Activated CD8-positive, alpha-beta T cell treated with anti-CD3 and anti-CD28 coated beads for 36 hours (primary cell): ENCODE data around the gene ATP5ME. TPM values are rescaled to one million over a fixed set of nuclear protein-coding genes. Genes with fewer than 3 reads are reported as not detected.
"Not testable (repeated sequence)": the region's sequence is repeated elsewhere in the genome, so short reads cannot be mapped to it uniquely, and the experiment has no call there.

Experiments
- ATAC-seq: fragments of 200-7000 bp; cut with Tn5 transposase; one replicate; pipeline ENCODE4 v1.10.0; 2021; ENCODE audit warnings: mild to moderate bottlenecking, moderate library complexity
- CTCF ChIA-PET: fragments of 350-600 bp; sonication (Branson Sonifier 250); formaldehyde crosslinking; loops from one replicate; lab custom pipeline; 2021; ENCODE audit warnings: antibody characterized with exemption; lab: Charles Lee
- POLR2A ChIA-PET: fragments of 350-600 bp; sonication (Branson Sonifier 250); formaldehyde crosslinking; loops from one replicate; lab custom pipeline; 2021; ENCODE audit warnings: antibody characterized with exemption; lab: Charles Lee
- DNase-seq: peaks from one replicate; pipeline ENCODE4 v3.0.0-alpha.2; 2020
- H3K27ac Mint-ChIP-seq: one replicate; pipeline ENCODE4 v1.8.0; 2021; ENCODE audit warnings: mild to moderate bottlenecking, mixed read lengths
- H3K27me3 Mint-ChIP-seq: one replicate; pipeline ENCODE4 v1.8.0; 2021; ENCODE audit warnings: mixed read lengths
- H3K36me3 Mint-ChIP-seq: one replicate; pipeline ENCODE4 v1.8.0; 2021; ENCODE audit warnings: low read depth, mixed read lengths
- H3K4me1 Mint-ChIP-seq: one replicate; pipeline ENCODE4 v1.8.0; 2021; ENCODE audit warnings: low read depth, mixed read lengths
- H3K4me3 Mint-ChIP-seq: one replicate; pipeline ENCODE4 v1.8.0; 2021; ENCODE audit warnings: mild to moderate bottlenecking, moderate library complexity, mixed read lengths
- H3K9me3 Mint-ChIP-seq: one replicate; pipeline ENCODE4 v1.8.0; 2021; ENCODE audit warnings: mixed read lengths
- intact Hi-C: fragments of 100-400 bp; cut with micrococcal nuclease; formaldehyde crosslinking; loops from one replicate; pipeline ENCODE4 v1.10.0; 2022
- total RNA-seq, 2 experiments: library from RNA; stranded (reverse); gene quantifications; one replicate each; pipeline ENCODE4 v1.2.3, GENCODE V29; 2021
- TF ChIP-seq, protein P1 (sequence below): fragments of 200-600 bp; IDR thresholded peaks from one replicate; pipeline ENCODE4 v1.8.0; 2022; ENCODE audit warnings: antibody characterized with exemption, mild to moderate bottlenecking

ATP5ME gene
- total RNA-seq, 2 experiments from 2014 or later, result 221 to 234 TPM

DNA sequence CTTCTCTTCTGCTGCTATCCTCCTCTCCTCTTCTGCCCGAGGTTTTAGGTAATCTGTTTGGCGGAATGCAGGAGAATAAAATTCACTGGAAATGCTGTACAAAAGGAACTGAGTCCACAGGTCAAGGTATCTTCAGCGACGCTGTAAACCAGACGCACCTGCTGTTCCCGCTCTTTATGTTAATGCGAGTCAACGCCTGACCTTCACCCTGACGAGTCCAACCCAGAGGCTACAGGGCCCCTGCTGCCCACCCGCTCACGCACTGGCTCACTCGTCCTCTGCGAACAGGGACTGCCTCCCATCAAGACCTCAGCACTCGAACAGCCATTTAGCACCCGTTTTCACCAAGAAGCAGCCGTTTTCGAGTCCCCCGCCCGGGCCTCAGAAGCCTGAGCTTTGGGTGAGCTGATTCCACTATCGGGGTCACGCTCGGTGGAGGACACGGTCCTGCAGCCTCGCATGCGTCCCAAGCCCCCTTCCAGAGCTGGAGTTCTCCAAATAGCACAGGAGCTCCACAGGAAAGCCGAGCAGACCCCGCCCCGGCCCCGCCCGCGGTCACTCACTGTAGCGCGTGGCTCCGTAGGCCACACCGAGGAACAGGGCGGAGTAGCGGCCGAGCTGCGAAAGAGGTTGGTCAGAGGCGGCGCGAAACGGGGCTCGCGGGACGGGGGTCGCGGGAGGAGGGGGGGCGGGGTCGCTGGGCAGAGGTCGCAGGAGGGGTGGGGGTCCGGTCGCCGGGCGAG lies 556 bp downstream of the ATP5ME start:
- DNase-seq (no peak), ATAC-seq (no peak)
- Mint-ChIP-seq H3K4me1 (peaks cover 13% of the 10 kb centered on the region), H3K27me3 (no peaks in the 10 kb centered on the region), H3K9me3 (no peaks in the 10 kb centered on the region), H3K27ac (peak overlapping the region; percentile 84), H3K36me3 (peaks cover 22% of the 10 kb centered on the region), H3K4me3 (peak overlapping the region; percentile 84)
- ChIA-PET POLR2A (interaction anchor here (1.3 to 3.4 kb wide), 2 partner anchors 9 to 73 kb away, joined by 3 to 34 read pairs; no protein-coding TSS in a partner anchor), CTCF (interaction anchor here (0.7 to 1.6 kb wide), 8 partner anchors 7 to 429 kb away, joined by 3 to 6 read pairs (median 3); no protein-coding TSS in a partner anchor)
- TF ChIP-seq, protein P1, sequence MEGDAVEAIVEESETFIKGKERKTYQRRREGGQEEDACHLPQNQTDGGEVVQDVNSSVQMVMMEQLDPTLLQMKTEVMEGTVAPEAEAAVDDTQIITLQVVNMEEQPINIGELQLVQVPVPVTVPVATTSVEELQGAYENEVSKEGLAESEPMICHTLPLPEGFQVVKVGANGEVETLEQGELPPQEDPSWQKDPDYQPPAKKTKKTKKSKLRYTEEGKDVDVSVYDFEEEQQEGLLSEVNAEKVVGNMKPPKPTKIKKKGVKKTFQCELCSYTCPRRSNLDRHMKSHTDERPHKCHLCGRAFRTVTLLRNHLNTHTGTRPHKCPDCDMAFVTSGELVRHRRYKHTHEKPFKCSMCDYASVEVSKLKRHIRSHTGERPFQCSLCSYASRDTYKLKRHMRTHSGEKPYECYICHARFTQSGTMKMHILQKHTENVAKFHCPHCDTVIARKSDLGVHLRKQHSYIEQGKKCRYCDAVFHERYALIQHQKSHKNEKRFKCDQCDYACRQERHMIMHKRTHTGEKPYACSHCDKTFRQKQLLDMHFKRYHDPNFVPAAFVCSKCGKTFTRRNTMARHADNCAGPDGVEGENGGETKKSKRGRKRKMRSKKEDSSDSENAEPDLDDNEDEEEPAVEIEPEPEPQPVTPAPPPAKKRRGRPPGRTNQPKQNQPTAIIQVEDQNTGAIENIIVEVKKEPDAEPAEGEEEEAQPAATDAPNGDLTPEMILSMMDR, result no peak
- intact Hi-C loops, result no loop called here

DNA sequence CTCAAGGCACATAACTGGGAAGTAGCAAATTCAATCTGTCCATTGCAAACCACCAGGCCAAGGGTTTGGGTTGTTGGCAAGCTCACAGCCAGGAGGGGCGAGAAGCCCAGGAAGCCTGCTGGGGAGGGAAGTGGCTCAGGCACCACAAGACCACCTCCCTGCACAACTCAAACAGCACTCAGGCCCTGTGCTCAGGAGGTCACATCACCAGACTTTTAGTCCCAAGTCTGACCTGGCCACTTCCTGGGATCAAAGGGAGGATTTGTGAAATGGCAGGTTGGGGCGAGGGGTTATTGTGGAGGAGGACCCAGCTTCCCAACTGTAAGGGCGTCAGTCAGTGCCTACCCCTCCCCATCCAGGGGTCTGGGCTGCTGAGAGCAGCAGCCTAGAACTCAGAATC lies 2.3 kb downstream of the ATP5ME start:
- H3K4me1 Mint-ChIP-seq, result peaks cover 13% of the 10 kb centered on the region
- H3K27me3 Mint-ChIP-seq, result no peaks in the 10 kb centered on the region
- intact Hi-C loops, result no loop called here
- TF ChIP-seq, protein P1, result no peak
- H3K36me3 Mint-ChIP-seq, result peaks cover 22% of the 10 kb centered on the region
- no peaks in the 10 kb centered on the region for H3K9me3 Mint-ChIP-seq
- DNase-seq (no peak), ATAC-seq (no peak)
- H3K27ac Mint-ChIP-seq, result no peak overlapping the region
- CTCF ChIA-PET, result interaction anchor here (1.5 to 1.7 kb wide), 3 partner anchors 12 to 69 kb away, joined by 4 to 6 read pairs (median 4); no protein-coding TSS in a partner anchor
- POLR2A ChIA-PET, result interaction anchor here (0.9 to 1.6 kb wide), 3 partner anchors 16 to 164 kb away, joined by 3 to 5 read pairs (median 4); no protein-coding TSS in a partner anchor
- peak overlapping the region; percentile 41 for H3K4me3 Mint-ChIP-seq

- H3K27me3 Mint-ChIP-seq, H3K27ac Mint-ChIP-seq, intact Hi-C loops, DNase-seq, H3K9me3 Mint-ChIP-seq, ATAC-seq, POLR2A ChIA-PET, CTCF ChIA-PET, H3K4me3 Mint-ChIP-seq: not testable (repeated sequence)
- Mint-ChIP-seq H3K36me3 (peaks cover 22% of the 10 kb centered on the region), H3K4me1 (peaks cover 13% of the 10 kb centered on the region)
Measured at GRCh38 chr4:669806-670559, 4.1 kb downstream of the ATP5ME start.

DNA sequence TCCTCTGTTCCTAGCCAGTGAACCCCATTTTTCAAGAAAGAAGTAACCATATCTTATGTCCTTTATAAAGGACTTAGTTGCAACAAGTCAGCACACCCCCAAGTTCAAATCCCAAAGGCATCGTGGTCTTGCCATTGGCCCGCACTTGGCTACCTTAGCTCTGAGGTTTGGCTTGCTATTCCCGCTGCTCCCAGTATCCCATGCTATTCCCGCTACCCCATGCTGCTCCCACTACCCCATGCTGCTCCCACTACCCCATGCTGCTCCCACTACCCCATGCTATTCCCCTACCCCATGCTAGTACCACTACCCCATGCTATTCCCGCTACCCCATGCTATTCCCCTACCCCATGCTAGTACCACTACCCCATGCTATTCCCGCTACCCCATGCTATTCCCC lies 5.9 kb downstream of the ATP5ME start:
- intact Hi-C loops, CTCF ChIA-PET, H3K4me3 Mint-ChIP-seq, H3K9me3 Mint-ChIP-seq, ATAC-seq, H3K27ac Mint-ChIP-seq, DNase-seq, POLR2A ChIA-PET, H3K27me3 Mint-ChIP-seq: not testable (repeated sequence)
- H3K4me1 Mint-ChIP-seq, result peaks cover 18% of the 10 kb centered on the region
- H3K36me3 Mint-ChIP-seq, result peaks cover 22% of the 10 kb centered on the region

DNA sequence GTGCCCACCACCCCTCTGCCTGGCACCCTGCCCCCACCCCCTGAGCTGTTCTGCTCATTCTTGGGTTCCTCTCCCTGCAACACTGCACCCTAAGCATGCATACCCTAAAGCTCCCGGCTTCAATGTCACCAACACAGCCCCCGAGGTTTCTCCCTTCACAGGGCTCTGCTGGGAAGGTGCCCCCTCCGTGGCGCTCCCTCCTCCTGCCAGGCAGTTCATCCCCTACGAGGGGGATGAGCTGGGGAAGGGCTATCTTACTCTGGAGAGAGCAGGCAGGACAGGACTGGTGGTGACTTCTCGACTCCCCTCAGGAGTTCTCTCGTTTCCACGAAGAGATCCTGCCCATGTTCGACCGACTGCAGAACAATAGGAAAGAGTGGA lies 6.5 kb downstream of the ATP5ME start:
- Mint-ChIP-seq H3K27ac (no peak overlapping the region), H3K4me1 (peaks cover 18% of the 10 kb centered on the region), H3K36me3 (peaks cover 19% of the 10 kb centered on the region), H3K27me3 (no peaks in the 10 kb centered on the region), H3K9me3 (no peaks in the 10 kb centered on the region), H3K4me3 (no peak overlapping the region)
- no peak for DNase-seq
- no peak for ATAC-seq
- ChIA-PET CTCF (no interaction called here), POLR2A (no interaction called here)
- TF ChIP-seq, protein P1, result no peak
- intact Hi-C loops, result no loop called here
